Astrocyte of the spinal cord (primary cell): ENCODE data around the gene SMYD3.

ENCODE experiments used
- DNase-seq: peaks from one replicate; pipeline ENCODE4 v3.0.0; 2011; ENCODE audit warnings: low read depth, low spot score
- H3K4me3 ChIP-seq: 2 replicates; pipeline ENCODE4 v1.5.1; 2011; ENCODE audit warnings: low read depth, mild to moderate bottlenecking, low read length, moderate library complexity
- in situ Hi-C: cut with HindIII; loops from 2 replicates; pipeline ENCODE4 v1.10.0; 2017; ENCODE audit warnings: low sequenced_read_pairs
- TF ChIP-seq, protein P1 (sequence below): IDR thresholded peaks from 2 replicates; pipeline ENCODE4 v1.5.1; 2012; ENCODE audit warnings: low read depth, mild to moderate bottlenecking, low read length, inconsistent platforms

SMYD3 gene

DNA sequence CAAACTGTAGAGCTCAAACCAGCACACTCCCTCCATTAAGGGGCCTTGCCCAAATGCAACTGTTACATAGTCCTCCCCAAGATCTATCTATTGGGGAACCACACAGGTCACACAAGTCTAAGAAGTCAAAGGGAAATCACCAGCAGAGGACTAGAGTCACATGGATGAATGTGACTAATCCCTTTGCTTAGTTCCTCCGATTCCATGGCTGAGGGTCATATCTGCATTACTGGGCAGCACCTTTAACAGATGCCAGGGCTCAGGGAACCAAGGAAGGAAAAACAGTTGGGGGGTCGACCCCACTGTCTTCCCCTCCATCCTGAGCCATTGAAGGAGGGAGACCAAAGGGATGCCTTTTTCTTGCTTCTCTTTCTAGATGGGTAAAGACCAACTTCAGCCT, 23.4 kb upstream of the SMYD3 start:
- in situ Hi-C loops, result no loop called here
- TF ChIP-seq, protein P1, sequence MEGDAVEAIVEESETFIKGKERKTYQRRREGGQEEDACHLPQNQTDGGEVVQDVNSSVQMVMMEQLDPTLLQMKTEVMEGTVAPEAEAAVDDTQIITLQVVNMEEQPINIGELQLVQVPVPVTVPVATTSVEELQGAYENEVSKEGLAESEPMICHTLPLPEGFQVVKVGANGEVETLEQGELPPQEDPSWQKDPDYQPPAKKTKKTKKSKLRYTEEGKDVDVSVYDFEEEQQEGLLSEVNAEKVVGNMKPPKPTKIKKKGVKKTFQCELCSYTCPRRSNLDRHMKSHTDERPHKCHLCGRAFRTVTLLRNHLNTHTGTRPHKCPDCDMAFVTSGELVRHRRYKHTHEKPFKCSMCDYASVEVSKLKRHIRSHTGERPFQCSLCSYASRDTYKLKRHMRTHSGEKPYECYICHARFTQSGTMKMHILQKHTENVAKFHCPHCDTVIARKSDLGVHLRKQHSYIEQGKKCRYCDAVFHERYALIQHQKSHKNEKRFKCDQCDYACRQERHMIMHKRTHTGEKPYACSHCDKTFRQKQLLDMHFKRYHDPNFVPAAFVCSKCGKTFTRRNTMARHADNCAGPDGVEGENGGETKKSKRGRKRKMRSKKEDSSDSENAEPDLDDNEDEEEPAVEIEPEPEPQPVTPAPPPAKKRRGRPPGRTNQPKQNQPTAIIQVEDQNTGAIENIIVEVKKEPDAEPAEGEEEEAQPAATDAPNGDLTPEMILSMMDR, result no peak
- no peak for DNase-seq

DNA sequence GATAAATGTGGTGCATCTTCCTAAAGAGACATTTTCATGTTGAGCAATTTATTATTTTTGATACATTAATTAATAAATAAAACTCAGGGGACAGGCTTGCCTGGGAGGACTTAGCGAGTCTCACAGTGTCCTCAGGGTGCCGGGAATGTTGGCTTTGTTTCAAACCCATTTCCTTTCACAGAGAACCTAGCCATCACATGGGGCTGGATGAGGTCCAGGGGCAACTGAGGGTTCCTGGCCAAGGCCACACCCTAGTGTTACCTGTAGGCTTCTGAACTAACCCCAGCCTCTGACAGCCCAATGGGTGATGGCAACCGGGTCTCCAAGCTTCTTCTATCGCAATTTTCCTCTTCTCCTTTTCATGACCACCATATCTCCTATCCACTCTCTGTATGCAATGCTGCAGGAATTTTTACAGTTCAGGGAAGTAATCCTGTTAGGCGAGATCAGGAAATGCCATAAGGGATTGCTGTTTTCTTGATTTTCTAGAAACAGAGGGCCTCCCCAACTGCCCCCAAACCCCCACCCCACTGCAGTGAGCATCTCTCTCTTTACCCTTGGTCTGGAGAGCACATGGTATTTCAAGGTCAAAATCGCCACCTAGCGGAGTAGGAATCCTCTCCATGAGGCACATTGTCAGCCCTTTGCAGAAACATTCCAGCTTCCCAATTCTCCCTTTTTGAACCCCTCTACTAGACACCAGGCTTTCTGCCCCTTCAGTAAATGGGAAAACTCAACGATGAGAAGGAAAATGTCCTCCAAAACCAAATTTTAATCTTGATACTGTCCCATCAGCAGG, 22.1 kb upstream of the SMYD3 start:
- DNase-seq, result no peak
- in situ Hi-C loops, result no loop called here

More for the DNA sequence above, 23.4 kb upstream of the SMYD3 start:
- H3K4me3 ChIP-seq, result no peak overlapping the region

DNA sequence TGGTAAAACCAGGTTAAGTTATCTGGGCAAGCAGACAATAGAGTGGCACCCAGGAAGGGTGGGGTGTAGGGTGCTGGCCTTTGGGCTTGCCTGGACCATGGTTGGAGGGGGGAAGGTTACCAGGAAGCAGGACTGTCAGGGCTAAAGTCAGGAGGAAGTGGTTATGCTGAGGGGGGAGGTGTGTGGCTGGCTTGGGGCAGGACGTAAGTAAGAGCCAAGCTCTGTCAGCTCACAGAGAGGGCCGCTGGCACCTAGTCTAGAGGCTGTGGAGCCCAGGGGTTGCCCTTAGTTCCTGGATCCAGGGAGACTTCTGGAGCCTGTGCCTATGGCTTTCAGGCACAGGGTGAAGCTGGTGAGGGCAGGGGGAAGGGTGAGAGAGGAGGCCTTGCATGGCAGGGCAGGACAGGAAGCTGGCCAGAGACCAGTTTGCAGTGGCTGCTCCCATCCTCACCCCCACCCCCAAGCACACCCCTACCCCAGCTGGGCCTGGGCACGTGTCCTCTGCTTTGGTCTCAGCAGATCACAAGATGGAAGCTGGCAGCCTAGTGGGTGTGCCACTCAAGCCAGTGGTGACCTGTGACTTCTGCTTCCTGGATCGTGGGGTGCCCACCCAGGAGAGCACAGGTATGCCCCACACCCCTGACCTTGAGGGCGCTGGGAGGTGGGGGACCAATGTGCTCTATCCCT, 20.5 kb upstream of the SMYD3 start:
- DNase-seq, result no peak
- H3K4me3 ChIP-seq, result no peak overlapping the region
- in situ Hi-C loops, result no loop called here
- TF ChIP-seq, protein P1, result no peak

More for the DNA sequence above, 22.1 kb upstream of the SMYD3 start:
- H3K4me3 ChIP-seq, result no peak overlapping the region
- TF ChIP-seq, protein P1, result no peak

DNA sequence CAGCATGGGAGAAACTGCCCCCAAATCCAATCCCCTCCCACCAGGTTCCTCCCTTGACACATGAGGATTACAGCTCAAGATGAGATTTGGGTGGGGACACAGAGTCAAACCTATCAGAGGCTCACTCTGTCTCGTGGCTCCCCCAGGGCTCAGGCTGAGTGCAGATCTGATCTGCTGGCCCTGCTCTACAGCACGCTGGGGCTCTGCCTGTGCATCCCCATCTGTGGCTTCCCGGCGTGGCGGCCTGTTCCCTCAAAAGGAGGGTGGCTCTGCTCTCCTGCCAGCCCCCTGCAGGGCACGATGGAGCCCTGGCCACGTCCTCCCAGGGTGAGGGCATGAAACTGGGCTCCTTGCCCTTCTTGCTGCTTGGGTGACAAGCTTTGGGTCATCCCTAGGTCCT, 19.8 kb upstream of the SMYD3 start:
- in situ Hi-C loops, result no loop called here
- TF ChIP-seq, protein P1, result no peak
- no peak for DNase-seq
- H3K4me3 ChIP-seq, result no peak overlapping the region

DNA sequence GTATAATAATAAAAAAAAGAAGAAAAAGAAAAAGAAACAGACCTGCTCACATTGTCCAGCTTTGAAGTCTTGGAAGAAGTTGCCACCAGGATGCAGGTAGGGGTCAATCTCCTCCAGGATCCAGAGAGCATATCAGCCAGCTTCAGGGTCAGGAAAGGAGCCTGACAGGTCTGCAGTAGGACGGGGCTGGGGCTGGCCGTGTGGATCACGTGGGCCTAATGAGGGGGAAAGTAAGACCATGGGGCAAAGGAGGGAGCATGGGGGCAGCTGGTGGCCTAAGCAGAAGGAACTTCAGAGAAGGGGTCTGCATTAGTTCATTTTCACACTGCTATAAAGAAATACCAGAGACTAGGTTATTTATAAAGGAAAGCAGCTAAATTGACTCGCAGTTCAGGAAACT, 19.3 kb upstream of the SMYD3 start:
- no peak for DNase-seq
- no peak overlapping the region for H3K4me3 ChIP-seq
- TF ChIP-seq, protein P1, result no peak
- in situ Hi-C loops, result no loop called here

DNA sequence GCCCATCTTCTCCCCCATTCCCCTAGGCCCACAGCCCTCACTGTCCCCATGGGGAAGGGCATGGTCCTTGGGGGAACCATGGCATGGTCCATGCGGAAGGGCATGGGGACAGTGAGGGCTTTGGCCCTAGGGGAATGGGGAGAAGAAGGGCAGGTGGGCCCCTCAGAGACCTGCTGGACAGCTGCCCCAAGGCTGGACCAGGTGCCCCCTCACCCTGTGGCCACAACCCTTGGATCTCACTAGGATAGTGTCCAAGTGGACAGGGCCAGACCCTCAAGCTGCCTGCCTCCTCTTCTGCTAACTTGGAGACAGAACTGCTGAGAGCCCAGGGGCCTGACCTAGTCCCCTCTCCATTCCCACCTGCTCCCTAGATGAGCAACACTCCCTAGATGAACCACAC, 12.4 kb upstream of the SMYD3 start:
- DNase-seq, result no peak
- TF ChIP-seq, protein P1, result no peak
- in situ Hi-C loops, result no loop called here
- H3K4me3 ChIP-seq, result no peak overlapping the region
